Natural killer cell (primary cell): ENCODE data around the gene C3. TPM values are rescaled to one million over a fixed set of nuclear protein-coding genes. Genes with fewer than 3 reads are reported as not detected.

ENCODE experiments used
- ATAC-seq, 3 donors: fragments of 150-1000 bp in 2 of 3; fragments of 200-7000 bp in 1 of 3; cut with Tn5 transposase; 1 replicate in 1 of 3; 2 replicates in 2 of 3; pipeline ENCODE4 v1.10.0; 2021; ENCODE audit warnings: mild to moderate bottlenecking in 2 of 3, moderate library complexity in 2 of 3
- DNase-seq, 2 donors: peaks; one replicate each; pipeline versions ENCODE4 v3.0.0 to v3.0.0-alpha.2; 2013 to 2021; ENCODE audit warnings: mixed read lengths in 1 of 2
- H3K27ac ChIP-seq: one replicate; pipeline ENCODE4 v1.5.1; 2013; ENCODE audit warnings: mild to moderate bottlenecking, low read length
- H3K27me3 ChIP-seq: one replicate; pipeline ENCODE4 v1.6.1; 2013; ENCODE audit warnings: low read length; ENCODE audit not compliant: control insufficient read depth, insufficient read depth
- H3K36me3 ChIP-seq: one replicate; pipeline ENCODE4 v1.6.1; 2013; ENCODE audit warnings: low read length; ENCODE audit not compliant: control insufficient read depth, insufficient read depth
- H3K4me1 ChIP-seq: one replicate; pipeline ENCODE4 v1.6.1; 2013; ENCODE audit warnings: low read length; ENCODE audit not compliant: control insufficient read depth, insufficient read depth
- H3K4me3 ChIP-seq: one replicate; pipeline ENCODE4 v1.5.1; 2013; ENCODE audit warnings: low read length
- H3K9me3 ChIP-seq: one replicate; pipeline ENCODE4 v1.6.1; 2013; ENCODE audit warnings: low read length; ENCODE audit not compliant: control insufficient read depth, insufficient read depth
- H3K27ac Mint-ChIP-seq, 2 donors: one replicate each; pipeline ENCODE4 v1.8.0; 2022; ENCODE audit warnings: mild to moderate bottlenecking in 2 of 2, mixed read lengths in 2 of 2, moderate library complexity in 1 of 2
- H3K27me3 Mint-ChIP-seq, 2 donors: one replicate each; pipeline ENCODE4 v1.8.0; 2022; ENCODE audit warnings: low read depth in 2 of 2, mixed read lengths in 2 of 2
- H3K36me3 Mint-ChIP-seq: one replicate; pipeline ENCODE4 v1.8.0; 2022; ENCODE audit warnings: mixed read lengths
- H3K4me1 Mint-ChIP-seq, 2 donors: one replicate each; pipeline ENCODE4 v1.8.0; 2022; ENCODE audit warnings: mixed read lengths in 2 of 2
- H3K4me3 Mint-ChIP-seq: one replicate; pipeline ENCODE4 v1.8.0; 2022; ENCODE audit warnings: mild to moderate bottlenecking, moderate library complexity, mixed read lengths
- H3K9me3 Mint-ChIP-seq, 2 donors: one replicate each; pipeline ENCODE4 v1.8.0; 2022; ENCODE audit warnings: mixed read lengths in 2 of 2
- WGBS: methylation state at CpG from one replicate; pipeline ENCODE4 v1.1.7; 2013; ENCODE audit warnings: missing lambda C conversion rate; ENCODE audit not compliant: insufficient coverage; 5-methylcytosine and 5-hydroxymethylcytosine counted together
- intact Hi-C: fragments of 100-400 bp; cut with micrococcal nuclease; formaldehyde crosslinking; loops from one replicate; pipeline ENCODE4 v1.14.2; 2022
- total RNA-seq, 4 donors: library from RNA; stranded (reverse); fragments of 120-200 nt in 1 of 4; gene quantifications; one replicate each; pipeline versions ENCODE4 v1.2.3 to v1.2.4, GENCODE V29; 2013 to 2022
- TF ChIP-seq, protein P1 (sequence below): fragments of 200-600 bp; IDR thresholded peaks from one replicate; pipeline ENCODE4 v1.8.0; 2022; ENCODE audit warnings: antibody characterized with exemption

Gene C3
- total RNA-seq, 3 donors from 2014 or later (not counting 1 experiment from before 2014, with no cell fraction given), result 0.38 to 5.5 TPM; not detected in 1

DNA sequence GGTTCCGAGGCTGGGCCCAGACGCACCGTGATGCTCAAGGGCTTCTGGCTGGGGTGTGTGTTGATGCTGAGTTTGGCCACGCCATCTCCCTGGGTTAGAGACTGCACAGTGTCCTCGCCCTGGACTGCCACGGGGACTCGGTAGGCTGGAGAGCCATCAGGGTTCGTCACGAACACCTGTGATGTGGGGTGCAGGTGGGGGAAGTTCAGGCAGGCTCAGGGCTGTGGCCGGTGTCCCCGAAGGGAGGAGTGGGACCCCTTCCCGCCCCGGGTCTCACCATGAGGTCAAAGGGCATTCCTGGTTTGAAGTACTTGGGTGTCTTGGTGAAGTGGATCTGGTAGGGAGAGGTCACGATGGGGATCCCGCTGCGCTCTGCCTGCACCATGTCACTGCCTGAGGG lies 8.2 kb downstream of the C3 start:
- peaks cover 26 to 27% of the 10 kb centered on the region in 2 donors for H3K27me3 Mint-ChIP-seq
- H3K27ac Mint-ChIP-seq, result no peak overlapping the region
- no peak for ATAC-seq
- H3K4me1 Mint-ChIP-seq, result peaks cover 9 to 19% of the 10 kb centered on the region in 2 donors
- DNase-seq, result no peak
- WGBS, result 93% methylated on average over 16 of the region's 16 CpGs
- H3K36me3 ChIP-seq, result no peaks in the 10 kb centered on the region
- peaks cover 3% of the 10 kb centered on the region for H3K27me3 ChIP-seq
- H3K36me3 Mint-ChIP-seq, result no peaks in the 10 kb centered on the region
- H3K4me1 ChIP-seq, result peaks cover 8% of the 10 kb centered on the region
- TF ChIP-seq, protein P1, sequence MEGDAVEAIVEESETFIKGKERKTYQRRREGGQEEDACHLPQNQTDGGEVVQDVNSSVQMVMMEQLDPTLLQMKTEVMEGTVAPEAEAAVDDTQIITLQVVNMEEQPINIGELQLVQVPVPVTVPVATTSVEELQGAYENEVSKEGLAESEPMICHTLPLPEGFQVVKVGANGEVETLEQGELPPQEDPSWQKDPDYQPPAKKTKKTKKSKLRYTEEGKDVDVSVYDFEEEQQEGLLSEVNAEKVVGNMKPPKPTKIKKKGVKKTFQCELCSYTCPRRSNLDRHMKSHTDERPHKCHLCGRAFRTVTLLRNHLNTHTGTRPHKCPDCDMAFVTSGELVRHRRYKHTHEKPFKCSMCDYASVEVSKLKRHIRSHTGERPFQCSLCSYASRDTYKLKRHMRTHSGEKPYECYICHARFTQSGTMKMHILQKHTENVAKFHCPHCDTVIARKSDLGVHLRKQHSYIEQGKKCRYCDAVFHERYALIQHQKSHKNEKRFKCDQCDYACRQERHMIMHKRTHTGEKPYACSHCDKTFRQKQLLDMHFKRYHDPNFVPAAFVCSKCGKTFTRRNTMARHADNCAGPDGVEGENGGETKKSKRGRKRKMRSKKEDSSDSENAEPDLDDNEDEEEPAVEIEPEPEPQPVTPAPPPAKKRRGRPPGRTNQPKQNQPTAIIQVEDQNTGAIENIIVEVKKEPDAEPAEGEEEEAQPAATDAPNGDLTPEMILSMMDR, result no peak
- H3K9me3 Mint-ChIP-seq, result no peaks in the 10 kb centered on the region
- H3K4me3 ChIP-seq, result no peak overlapping the region
- no peaks in the 10 kb centered on the region for H3K9me3 ChIP-seq
- intact Hi-C loops, result no loop called here
- H3K4me3 Mint-ChIP-seq, result no peak overlapping the region
- no peak overlapping the region for H3K27ac ChIP-seq

DNA sequence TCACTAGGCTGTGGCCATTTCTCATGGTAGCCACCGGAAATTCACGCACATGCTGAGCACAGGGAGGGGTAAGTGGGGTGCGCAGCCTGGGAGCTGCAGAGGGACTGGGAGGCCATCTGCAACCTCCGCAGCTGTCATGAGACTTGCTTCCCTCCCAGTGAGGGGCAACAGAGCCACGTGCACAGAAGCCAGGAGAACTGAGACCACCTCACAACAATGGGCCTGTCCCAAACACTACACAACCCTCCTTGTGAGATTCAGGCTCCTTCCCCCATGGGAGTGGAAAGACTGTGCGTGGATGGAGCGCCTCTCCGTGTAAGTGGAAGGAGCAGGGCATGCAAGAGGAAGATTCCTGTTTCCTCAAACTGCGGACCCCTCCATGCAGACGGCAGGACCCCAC lies 8.8 kb downstream of the C3 start:
- H3K27ac ChIP-seq, result no peak overlapping the region
- H3K9me3 Mint-ChIP-seq, result no peaks in the 10 kb centered on the region
- H3K4me1 Mint-ChIP-seq, result peaks cover 7 to 17% of the 10 kb centered on the region in 2 donors
- 84% methylated on average over 10 of the region's 10 CpGs for WGBS
- peaks cover 25 to 27% of the 10 kb centered on the region in 2 donors for H3K27me3 Mint-ChIP-seq
- intact Hi-C loops, result no loop called here
- H3K27me3 ChIP-seq, result peaks cover 3% of the 10 kb centered on the region
- no peaks in the 10 kb centered on the region for H3K36me3 Mint-ChIP-seq
- ATAC-seq (no peak), DNase-seq (no peak)
- peaks cover 8% of the 10 kb centered on the region for H3K4me1 ChIP-seq
- no peaks in the 10 kb centered on the region for H3K36me3 ChIP-seq
- no peak overlapping the region for H3K4me3 ChIP-seq
- TF ChIP-seq, protein P1, result no peak
- H3K9me3 ChIP-seq, result no peaks in the 10 kb centered on the region
- no peak overlapping the region for H3K4me3 Mint-ChIP-seq
- no peak overlapping the region for H3K27ac Mint-ChIP-seq

DNA sequence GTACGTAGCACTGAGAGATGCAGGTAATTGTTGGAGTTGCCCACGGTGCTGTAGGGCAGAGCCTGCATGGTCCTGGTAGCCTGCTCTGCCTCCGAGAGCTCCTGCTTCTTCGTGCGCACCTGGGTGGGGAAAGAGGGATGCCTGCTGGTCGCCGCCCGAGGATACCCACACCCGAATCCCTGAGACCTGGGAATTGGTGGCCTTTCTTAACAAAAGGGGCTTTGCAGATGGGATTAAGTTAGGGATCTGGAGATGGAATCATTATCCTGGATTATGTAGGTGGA lies 9.4 kb downstream of the C3 start:
- Histone ChIP-seq H3K4me1 (peaks cover 8% of the 10 kb centered on the region), H3K27me3 (peaks cover 3% of the 10 kb centered on the region), H3K9me3 (no peaks in the 10 kb centered on the region), H3K36me3 (no peaks in the 10 kb centered on the region), H3K27ac (no peak overlapping the region), H3K4me3 (no peak overlapping the region)
- peaks cover 7 to 17% of the 10 kb centered on the region in 2 donors for H3K4me1 Mint-ChIP-seq
- DNase-seq (no peak), ATAC-seq (no peak)
- no peaks in the 10 kb centered on the region for H3K36me3 Mint-ChIP-seq
- H3K9me3 Mint-ChIP-seq, result no peaks in the 10 kb centered on the region
- TF ChIP-seq, protein P1, result no peak
- intact Hi-C loops, result no loop called here
- H3K4me3 Mint-ChIP-seq, result no peak overlapping the region
- peaks cover 23 to 27% of the 10 kb centered on the region in 2 donors for H3K27me3 Mint-ChIP-seq
- WGBS, result 62% methylated on average over 9 of the region's 9 CpGs
- H3K27ac Mint-ChIP-seq, result no peak overlapping the region
